ENCODE data around the gene AMPD2.

The AMPD2 gene

GRCh38 chr1:109618661-109619575, 719 bp upstream of the AMPD2 start:
- DNase-seq: no peak

- no peak for DNase-seq
These were observed 759 bp downstream of the AMPD2 start for GRCh38 chr1:109620401-109620791.

GRCh38 chr1:109620841-109621286, 1.2 kb downstream of the AMPD2 start:
- DNase-seq: peak; percentile 95

GRCh38 chr1:109621379-109622136, 1.9 kb downstream of the AMPD2 start:
- no peak for DNase-seq

GRCh38 chr1:109622137-109622892, 2.7 kb downstream of the AMPD2 start:
- no peak for DNase-seq

GRCh38 chr1:109622895-109623294, 3.3 kb downstream of the AMPD2 start:
- no peak for DNase-seq

- DNase-seq: no peak
These were observed 4.0 kb downstream of the AMPD2 start for GRCh38 chr1:109623601-109624161.

- no peak for DNase-seq
These were observed 4.8 kb downstream of the AMPD2 start for GRCh38 chr1:109624201-109625010.

- no peak for DNase-seq
These were observed 5.5 kb downstream of the AMPD2 start for GRCh38 chr1:109625176-109625575.

- peak; percentile 30 for DNase-seq
These were observed 6.2 kb downstream of the AMPD2 start for GRCh38 chr1:109625601-109626560.

GRCh38 chr1:109626682-109627408, 7.2 kb downstream of the AMPD2 start:
- no peak for DNase-seq

- no peak for DNase-seq
These were observed 8.2 kb downstream of the AMPD2 start for GRCh38 chr1:109627692-109628399.

GRCh38 chr1:109628540-109629321, 9.1 kb downstream of the AMPD2 start:
- no peak for DNase-seq

- DNase-seq: no peak
These were observed 9.9 kb downstream of the AMPD2 start for GRCh38 chr1:109629372-109630030.

- DNase-seq: no peak
These were observed 10.7 kb downstream of the AMPD2 start for GRCh38 chr1:109630081-109630897.

- DNase-seq: no peak
These were observed 11.4 kb downstream of the AMPD2 start for GRCh38 chr1:109630898-109631512.
